ENCODE measurements around the gene GALNT7.

Gene GALNT7

GRCh38 chr4:173317004-173317403, 148.4 kb downstream of the GALNT7 start:
- DNase-seq = no peak

GRCh38 chr4:173318240-173318639, 149.6 kb downstream of the GALNT7 start:
- no peak for DNase-seq

- no peak for DNase-seq
Measured at GRCh38 chr4:173318648-173319211, 150.1 kb downstream of the GALNT7 start.

GRCh38 chr4:173319696-173320095, 151.1 kb downstream of the GALNT7 start:
- DNase-seq = no peak

GRCh38 chr4:173325007-173325736, 156.6 kb downstream of the GALNT7 start:
- no peak for DNase-seq

GRCh38 chr4:173328236-173328901, 159.8 kb downstream of the GALNT7 start:
- DNase-seq = no peak

- no peak for DNase-seq
Measured at GRCh38 chr4:173330590-173330989, 162.0 kb downstream of the GALNT7 start.

- no peak for DNase-seq
Measured at GRCh38 chr4:173332021-173332487, 163.4 kb downstream of the GALNT7 start.

GRCh38 chr4:173332963-173333657, 164.5 kb downstream of the GALNT7 start:
- DNase-seq = no peak

- DNase-seq = peak; percentile 79
Measured at GRCh38 chr4:173333658-173334084, 165.1 kb downstream of the GALNT7 start.

GRCh38 chr4:173334085-173334890, 165.7 kb downstream of the GALNT7 start, which contains the start of gene HMGB2:
Gene HMGB2 (minus strand): TSS chr4:173334358. CDS start chr4:173333649, 709 bp downstream.
- DNase-seq = peak; percentile 100

- DNase-seq = peak; percentile 85
Measured at GRCh38 chr4:173334891-173335752, 166.5 kb downstream of the GALNT7 start.

GRCh38 chr4:173337463-173337862, 168.9 kb downstream of the GALNT7 start:
- no peak for DNase-seq

- no peak for DNase-seq
Measured at GRCh38 chr4:173343832-173344397, 175.3 kb downstream of the GALNT7 start.

GRCh38 chr4:173345648-173346047, 177.0 kb downstream of the GALNT7 start:
- DNase-seq = no peak

GRCh38 chr4:173346074-173346473, 177.5 kb downstream of the GALNT7 start:
- DNase-seq = no peak

GRCh38 chr4:173347467-173347866, 178.9 kb downstream of the GALNT7 start:
- DNase-seq = no peak

GRCh38 chr4:173357939-173358338, 189.3 kb downstream of the GALNT7 start:
- DNase-seq = no peak

- no peak for DNase-seq
Measured at GRCh38 chr4:173360587-173361221, 192.1 kb downstream of the GALNT7 start.

- DNase-seq = no peak
Measured at GRCh38 chr4:173362666-173363065, 194.1 kb downstream of the GALNT7 start.

Data from left hindlimb (tissue), 1 donor.